DLD1 (cell line): ENCODE measurements around the gene SLC16A3.
"Not testable (repeated sequence)": the region's sequence is repeated elsewhere in the genome, so short reads cannot be mapped to it uniquely, and the experiment has no call there.

Source experiments
- in situ Hi-C: cut with HindIII; loops from 2 replicates; pipeline ENCODE4 v1.10.0; 2017; ENCODE audit warnings: low sequenced_read_pairs

SLC16A3 gene

GRCh38 chr17:82228842-82229697 lies at the start of gene SLC16A3:
Gene SLC16A3 (plus strand): TSS chr17:82229042. CDS start chr17:82236009, 6,967 bp downstream.
- in situ Hi-C loops: no loop called here

- in situ Hi-C loops: no loop called here
These were observed 49.4 kb upstream of the SLC16A3 start for GRCh38 chr17:82179412-82179811.

DNA sequence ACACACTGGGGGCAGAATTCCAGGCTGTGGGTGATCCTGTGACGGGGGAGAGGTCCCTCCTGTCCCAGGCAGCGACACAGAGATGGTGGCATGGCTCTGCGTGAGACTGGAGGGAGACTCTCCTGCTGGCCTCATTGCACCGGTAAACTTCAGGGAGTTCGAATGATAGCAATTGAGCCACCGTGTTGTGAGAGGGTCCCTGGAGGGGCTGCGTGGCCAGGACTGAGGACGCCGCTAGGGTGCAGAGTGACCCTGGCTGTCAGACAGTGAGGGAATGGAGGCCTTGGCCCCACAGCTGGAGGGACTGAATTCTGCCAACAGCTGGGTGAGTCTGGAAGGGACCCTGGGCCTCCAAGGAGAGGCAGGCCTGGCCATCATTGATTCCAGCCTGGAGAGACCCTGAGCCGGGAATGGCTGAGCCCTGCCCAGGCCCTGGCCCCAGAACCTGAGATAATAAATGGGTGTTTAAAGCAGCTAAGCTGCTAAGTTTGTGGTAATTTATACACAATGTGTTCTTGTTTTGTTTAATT lies 48.8 kb upstream of the SLC16A3 start:
- in situ Hi-C loops: no loop called here

GRCh38 chr17:82180776-82181528 lies 47.9 kb upstream of the SLC16A3 start:
- in situ Hi-C loops: no loop called here

GRCh38 chr17:82184761-82185160 lies 44.1 kb upstream of the SLC16A3 start:
- in situ Hi-C loops: no loop called here

- in situ Hi-C loops: no loop called here
These were observed 42.6 kb upstream of the SLC16A3 start for GRCh38 chr17:82186221-82186620.

DNA sequence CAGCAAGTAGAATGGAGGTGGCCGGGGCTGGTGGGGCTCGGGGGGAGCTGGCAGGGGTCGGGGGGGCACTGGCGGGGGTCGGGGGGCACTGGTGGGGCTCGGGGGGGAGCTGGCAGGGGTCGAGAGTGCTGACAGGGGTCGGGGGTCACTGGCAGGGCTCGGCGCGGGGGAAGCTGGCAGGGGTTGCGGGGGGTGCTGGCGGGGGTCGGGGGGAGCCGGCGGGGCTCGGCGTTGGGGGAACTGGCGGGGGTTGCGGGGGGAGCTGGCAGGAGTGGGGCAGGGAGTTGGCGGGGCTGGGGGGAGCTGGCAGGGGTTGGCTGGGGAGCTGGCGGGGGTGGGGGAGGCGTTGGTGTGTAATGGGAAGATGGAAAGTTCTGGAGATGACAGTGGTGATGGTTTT lies 41.3 kb upstream of the SLC16A3 start:
- in situ Hi-C loops: no loop called here

DNA sequence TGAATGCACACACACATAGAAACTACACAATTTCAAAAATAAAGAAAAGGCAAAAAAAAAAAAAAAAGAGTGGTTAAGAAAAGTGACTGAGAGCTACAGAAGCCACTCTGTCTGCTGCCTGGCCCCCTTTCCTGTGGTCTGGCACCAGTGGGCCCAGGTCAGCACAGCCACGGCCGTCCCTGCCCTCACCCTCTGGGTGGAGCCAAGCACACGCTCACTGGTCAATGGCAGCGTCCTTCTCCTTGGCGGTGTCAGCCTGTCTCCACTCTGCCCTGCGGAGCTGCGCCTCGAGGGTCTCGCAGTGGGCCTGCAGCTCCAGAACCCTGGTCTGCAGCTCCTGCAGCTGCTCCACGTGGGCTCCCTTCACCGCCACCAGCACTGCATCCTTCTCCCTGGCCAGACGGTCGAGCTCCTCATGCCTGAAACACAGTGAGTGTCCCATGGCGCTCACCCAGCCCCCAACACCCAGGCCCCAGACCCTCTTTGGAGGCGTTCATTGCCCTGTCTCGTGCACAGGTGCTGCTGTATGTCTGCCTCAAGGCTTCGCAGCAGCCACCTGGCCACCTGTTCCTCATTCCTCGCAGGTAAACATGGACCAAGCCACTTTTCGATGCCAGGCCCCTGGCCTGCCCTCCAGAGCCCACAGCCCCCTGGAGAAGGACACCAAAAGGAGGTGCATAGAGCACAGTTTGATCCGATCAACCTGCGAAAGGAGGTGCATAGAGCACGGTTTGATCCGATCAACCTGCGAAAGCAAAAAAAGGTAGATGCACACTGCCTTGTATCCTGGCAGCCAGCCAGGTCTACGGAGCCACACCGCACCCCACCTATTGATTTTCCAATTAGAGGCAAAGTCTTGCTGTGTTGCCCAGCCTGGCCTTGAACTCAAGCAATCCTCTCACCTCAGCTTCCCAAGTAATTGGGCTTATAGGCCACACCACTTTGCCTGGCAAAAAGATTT lies 40.6 kb upstream of the SLC16A3 start:
- in situ Hi-C loops: no loop called here

DNA sequence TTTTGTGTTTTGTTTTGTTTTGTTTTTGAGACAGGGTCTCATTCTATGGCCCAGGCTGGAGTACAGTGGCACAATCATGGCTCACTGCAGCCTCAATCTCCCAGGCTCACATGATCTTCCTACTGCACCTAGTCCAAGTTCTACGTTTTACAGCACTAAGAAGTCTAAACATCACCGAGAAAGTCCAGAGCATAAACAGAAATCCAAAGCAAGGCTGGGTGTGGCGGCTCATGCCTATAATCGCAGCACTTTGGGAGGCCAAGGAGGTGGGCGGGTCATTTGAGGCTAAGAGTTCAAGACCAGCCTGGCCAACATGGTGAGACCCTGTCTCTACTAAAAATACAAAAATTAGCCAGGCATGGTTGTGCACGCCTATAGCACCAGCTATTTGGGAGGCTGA lies 35.8 kb upstream of the SLC16A3 start:
- in situ Hi-C loops: not testable (repeated sequence)

- in situ Hi-C loops: no loop called here
These were observed 35.2 kb upstream of the SLC16A3 start for GRCh38 chr17:82193520-82194220.

DNA sequence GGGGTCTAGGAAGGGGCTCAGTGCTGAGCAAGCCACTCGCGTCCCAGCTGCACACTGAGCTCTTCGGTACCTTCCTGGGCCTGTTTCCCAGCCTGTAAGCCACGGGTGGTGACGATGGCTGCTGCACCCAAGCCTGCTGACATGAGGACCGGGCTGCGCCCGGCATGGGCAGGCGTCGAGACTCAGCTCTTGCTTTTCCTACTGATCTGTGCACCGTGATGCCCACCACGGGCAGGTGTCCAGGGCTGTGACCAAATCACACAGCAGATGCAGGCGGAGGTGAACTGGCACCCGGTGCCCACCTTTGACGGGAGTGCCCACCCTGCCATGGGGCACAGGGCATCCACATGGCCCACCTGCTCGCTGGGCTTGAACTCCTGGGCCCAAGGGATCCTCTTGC lies 34.1 kb upstream of the SLC16A3 start:
- in situ Hi-C loops: no loop called here

GRCh38 chr17:82195675-82196672 lies 32.9 kb upstream of the SLC16A3 start:
- in situ Hi-C loops: no loop called here

GRCh38 chr17:82198092-82198491 lies 30.8 kb upstream of the SLC16A3 start:
- in situ Hi-C loops: no loop called here

DNA sequence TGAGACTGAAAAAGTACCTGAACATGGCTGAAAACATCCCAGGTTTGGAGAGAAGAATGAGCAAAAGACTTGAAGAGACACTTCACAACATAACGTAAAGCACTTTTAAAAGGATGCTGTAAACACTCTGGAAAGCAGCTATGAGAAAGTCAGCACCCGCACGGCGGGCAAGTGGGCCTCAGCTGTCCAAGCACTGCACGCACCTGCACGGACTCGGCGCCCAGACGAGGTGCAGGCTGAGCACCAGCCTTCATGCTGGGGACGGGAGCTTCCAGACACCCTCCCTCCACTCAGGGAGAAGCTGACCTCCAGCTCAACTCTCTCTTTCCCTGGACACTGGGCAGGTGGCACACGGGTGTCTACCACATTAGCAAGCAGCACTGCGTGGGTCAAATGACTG lies 29.3 kb upstream of the SLC16A3 start:
- in situ Hi-C loops: no loop called here

- in situ Hi-C loops: no loop called here
These were observed 28.7 kb upstream of the SLC16A3 start for GRCh38 chr17:82200135-82200534.

DNA sequence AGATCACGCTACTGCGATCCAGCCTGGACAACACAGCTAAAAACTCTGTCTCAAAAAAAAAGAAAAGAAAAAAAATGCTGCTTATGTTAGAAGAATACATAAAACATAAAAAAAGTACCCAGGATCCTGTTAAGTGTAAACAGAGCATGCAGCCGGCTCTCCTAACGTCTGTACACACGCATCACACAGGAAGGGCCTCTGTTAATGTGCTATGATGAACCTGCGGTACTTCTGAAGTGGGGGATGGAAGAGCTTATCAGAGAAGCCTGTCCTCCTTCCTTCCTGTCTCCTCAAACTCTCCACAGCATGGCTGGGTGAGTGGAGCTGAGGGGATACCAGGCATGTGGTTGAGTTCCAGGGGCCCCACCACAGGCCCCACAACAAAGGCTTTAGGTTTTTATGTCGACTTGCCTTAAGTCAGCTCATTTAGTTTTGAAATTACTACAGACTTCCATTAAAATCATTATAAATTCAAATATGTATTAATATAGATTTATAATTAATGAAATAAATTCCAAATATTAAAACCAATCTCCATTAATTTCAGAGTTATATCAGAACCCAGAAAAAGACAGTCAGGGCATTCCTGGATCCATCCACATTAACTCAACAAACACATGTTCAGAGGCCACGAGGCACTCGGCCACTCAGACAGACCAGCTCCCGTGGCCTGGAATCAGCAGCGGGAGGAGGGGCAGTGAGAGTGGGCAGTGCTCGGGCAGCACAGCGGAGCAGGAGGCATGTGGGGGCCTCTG lies 27.9 kb upstream of the SLC16A3 start:
- in situ Hi-C loops: no loop called here

DNA sequence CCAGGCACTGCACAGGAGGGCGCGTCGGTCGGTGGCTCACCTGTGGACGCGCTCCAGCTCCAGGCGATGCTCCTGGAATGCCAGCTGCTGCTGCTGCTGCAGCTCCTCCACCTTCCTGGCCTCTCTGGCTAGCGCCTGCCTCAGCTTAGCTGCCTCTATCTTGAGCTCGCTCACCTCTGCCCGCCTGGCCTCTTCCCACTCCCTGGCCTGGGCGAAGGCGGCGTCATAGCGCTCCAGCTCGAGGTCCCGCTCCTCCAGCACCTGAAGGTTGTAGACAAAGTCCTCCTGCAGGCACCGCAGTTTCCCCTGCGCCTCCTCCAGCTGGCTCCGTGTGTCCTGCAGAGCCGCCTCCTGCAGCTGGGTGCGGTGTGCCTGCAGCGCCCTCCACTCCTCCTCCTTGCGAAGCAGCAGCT lies 27.3 kb upstream of the SLC16A3 start:
- in situ Hi-C loops: no loop called here

DNA sequence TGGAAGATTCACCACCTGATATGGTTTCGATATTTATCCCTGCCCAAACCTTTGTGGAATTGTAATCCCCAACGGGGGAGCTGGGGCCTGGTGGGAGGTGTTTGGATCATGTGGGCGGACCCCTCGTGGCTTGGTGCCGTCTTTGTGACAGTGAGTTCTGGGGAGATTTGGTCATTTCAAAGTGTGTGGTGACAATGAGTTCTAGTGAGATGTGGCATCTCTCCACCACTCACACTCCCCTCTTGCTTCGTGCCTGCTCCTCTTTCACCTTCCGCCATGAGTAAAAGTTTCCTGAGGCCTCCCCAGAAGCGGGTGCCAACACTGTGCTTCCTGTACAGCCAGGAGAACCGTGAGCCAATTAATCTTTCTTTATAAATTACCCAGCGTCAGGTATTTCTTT lies 25.9 kb upstream of the SLC16A3 start:
- in situ Hi-C loops: no loop called here
